HEK293 (cell line): ENCODE results near the gene CCDC40.

Experiments
- CTCF ChIA-PET: fragments of 350-600 bp; formaldehyde crosslinking; extraction: SDS; loops from one replicate; lab custom pipeline; 2021; ENCODE audit warnings: antibody characterized with exemption; lab: Yijun Ruan, JAX
- POLR2A ChIA-PET: fragments of 300-600 bp; formaldehyde crosslinking; extraction: SDS; loops from one replicate; lab custom pipeline; 2020; ENCODE audit warnings: antibody characterized with exemption, inconsistent platforms; lab: Yijun Ruan, JAX
- H3K27ac ChIP-seq: fragments of 200-500 bp; sonication (Bioruptor generic); 2 replicates; pipeline ENCODE4 v1.5.1; 2014; ENCODE audit warnings: low read depth, low read length, control low read depth, inconsistent platforms; ENCODE audit errors: extremely low read depth
- H3K36me3 ChIP-seq, 2 experiments: fragments of 200-500 bp in 1 of 2; sonication (Bioruptor generic) in 1 of 2; 1 replicate in 1 of 2; 2 replicates in 1 of 2; pipeline ENCODE4 v1.5.1; 2014 to 2017; ENCODE audit warnings: inconsistent platforms in 2 of 2, low read length in 2 of 2; ENCODE audit not compliant: control insufficient read depth in 2 of 2, insufficient read depth in 1 of 2
- H3K4me1 ChIP-seq: fragments of 200-500 bp; sonication (Bioruptor generic); 2 replicates; pipeline ENCODE4 v1.5.1; 2014; ENCODE audit warnings: mild to moderate bottlenecking, low read length, inconsistent platforms; ENCODE audit not compliant: control insufficient read depth, insufficient read depth
- H3K4me3 ChIP-seq: 2 replicates; pipeline ENCODE4 v1.5.1; 2011; ENCODE audit warnings: low read depth, mild to moderate bottlenecking, control low read depth, low read length, moderate library complexity
- H3K9me3 ChIP-seq: fragments of 200-500 bp; sonication (Bioruptor generic); 2 replicates; pipeline ENCODE4 v1.5.1; 2014; ENCODE audit warnings: low read depth, low read length, inconsistent platforms; ENCODE audit not compliant: control insufficient read depth, insufficient read depth
- BCL11B ChIP-seq: fragments of 450-650 bp; formaldehyde crosslinking; IDR thresholded peaks from 2 replicates; pipeline ENCODE4 v1.5.1; 2016; ENCODE audit warnings: low read depth, missing biosample characterization, missing genetic modification characterization
- GLIS2 ChIP-seq: fragments of 450-650 bp; formaldehyde crosslinking; IDR thresholded peaks from 2 replicates; pipeline ENCODE4 v1.5.1; 2016; ENCODE audit warnings: missing biosample characterization, missing genetic modification characterization
- KLF16 ChIP-seq: fragments of 450-650 bp; formaldehyde crosslinking; IDR thresholded peaks from 2 replicates; pipeline ENCODE4 v1.5.1; 2017; ENCODE audit warnings: missing biosample characterization, missing genetic modification characterization
- SP3 ChIP-seq: fragments of 450-650 bp; formaldehyde crosslinking; IDR thresholded peaks from 2 replicates; pipeline ENCODE4 v1.5.1; 2016; ENCODE audit warnings: missing biosample characterization, missing genetic modification characterization
- SP7 ChIP-seq: fragments of 450-650 bp; formaldehyde crosslinking; IDR thresholded peaks from 2 replicates; pipeline ENCODE4 v1.5.1; 2016; ENCODE audit warnings: missing biosample characterization, missing genetic modification characterization
- TCF7L2 ChIP-seq: IDR thresholded peaks from 2 replicates; pipeline ENCODE4 v1.6.1; 2011; ENCODE audit warnings: low read depth, mild to moderate bottlenecking, inconsistent platforms, low read length, moderate library complexity, borderline replicate concordance
- ZBTB21 ChIP-seq: fragments of 450-650 bp; formaldehyde crosslinking; IDR thresholded peaks from 2 replicates; pipeline ENCODE4 v1.5.1; 2017; ENCODE audit warnings: missing biosample characterization, missing genetic modification characterization
- ZIC2 ChIP-seq: fragments of 450-650 bp; formaldehyde crosslinking; IDR thresholded peaks from 2 replicates; pipeline ENCODE4 v1.5.1; 2016; ENCODE audit warnings: missing biosample characterization, missing genetic modification characterization
- ZNF10 ChIP-seq: fragments of 450-650 bp; formaldehyde crosslinking; IDR thresholded peaks from 2 replicates; pipeline ENCODE4 v1.5.1; 2017; ENCODE audit warnings: missing biosample characterization, missing genetic modification characterization
- ZNF121 ChIP-seq: fragments of 450-650 bp; formaldehyde crosslinking; IDR thresholded peaks from 2 replicates; pipeline ENCODE4 v1.5.1; 2016; ENCODE audit warnings: missing biosample characterization, missing genetic modification characterization
- ZNF19 ChIP-seq: fragments of 450-650 bp; formaldehyde crosslinking; IDR thresholded peaks from 2 replicates; pipeline ENCODE4; 2016; ENCODE audit warnings: missing biosample characterization, missing genetic modification characterization, low read depth
- ZNF2 ChIP-seq: fragments of 450-650 bp; formaldehyde crosslinking; IDR thresholded peaks from 2 replicates; pipeline ENCODE4 v1.5.1; 2016; ENCODE audit warnings: missing biosample characterization, missing genetic modification characterization
- ZNF202 ChIP-seq: fragments of 450-650 bp; formaldehyde crosslinking; IDR thresholded peaks from 2 replicates; pipeline ENCODE4 v1.5.1; 2016; ENCODE audit warnings: missing biosample characterization, missing genetic modification characterization, borderline replicate concordance
- ZNF23 ChIP-seq: fragments of 450-650 bp; formaldehyde crosslinking; IDR thresholded peaks from 2 replicates; pipeline ENCODE4 v1.5.1; 2016; ENCODE audit warnings: missing biosample characterization, missing genetic modification characterization, borderline replicate concordance
- ZNF266 ChIP-seq: fragments of 450-650 bp; formaldehyde crosslinking; IDR thresholded peaks from 2 replicates; pipeline ENCODE4 v1.5.1; 2016; ENCODE audit warnings: missing biosample characterization, missing genetic modification characterization, low read depth
- ZNF324 ChIP-seq: fragments of 450-650 bp; formaldehyde crosslinking; IDR thresholded peaks from 2 replicates; pipeline ENCODE4 v1.5.1; 2016; ENCODE audit warnings: missing biosample characterization, missing genetic modification characterization
- ZNF426 ChIP-seq: fragments of 450-650 bp; formaldehyde crosslinking; IDR thresholded peaks from 2 replicates; pipeline ENCODE4 v1.5.1; 2017; ENCODE audit warnings: missing biosample characterization, missing genetic modification characterization, mild to moderate bottlenecking, inconsistent platforms, moderate library complexity
- ZNF433 ChIP-seq: fragments of 450-650 bp; formaldehyde crosslinking; IDR thresholded peaks from 2 replicates; pipeline ENCODE4 v1.5.1; 2016; ENCODE audit warnings: missing biosample characterization, missing genetic modification characterization, low read depth
- ZNF48 ChIP-seq: fragments of 450-650 bp; formaldehyde crosslinking; IDR thresholded peaks from 2 replicates; pipeline ENCODE4 v1.5.1; 2016; ENCODE audit warnings: missing biosample characterization, missing genetic modification characterization
- ZNF510 ChIP-seq: fragments of 450-650 bp; formaldehyde crosslinking; IDR thresholded peaks from 2 replicates; pipeline ENCODE4 v1.5.1; 2018; ENCODE audit warnings: mild to moderate bottlenecking, missing genetic modification characterization, missing biosample characterization; ENCODE audit not compliant: insufficient replicate concordance
- ZNF530 ChIP-seq: fragments of 450-650 bp; formaldehyde crosslinking; IDR thresholded peaks from 2 replicates; pipeline ENCODE4 v1.5.1; 2016; ENCODE audit warnings: low read depth, missing biosample characterization, missing genetic modification characterization
- ZNF600 ChIP-seq: fragments of 450-650 bp; formaldehyde crosslinking; IDR thresholded peaks from 2 replicates; pipeline ENCODE4 v1.5.1; 2016; ENCODE audit warnings: missing biosample characterization, missing genetic modification characterization
- ZNF621 ChIP-seq: fragments of 450-650 bp; formaldehyde crosslinking; IDR thresholded peaks from 2 replicates; pipeline ENCODE4 v1.5.1; 2017; ENCODE audit warnings: missing biosample characterization, missing genetic modification characterization
- ZNF654 ChIP-seq: fragments of 450-650 bp; formaldehyde crosslinking; IDR thresholded peaks from 2 replicates; pipeline ENCODE4 v1.5.1; 2016; ENCODE audit warnings: low read depth, missing biosample characterization, missing genetic modification characterization
- ZNF658 ChIP-seq: fragments of 450-650 bp; formaldehyde crosslinking; IDR thresholded peaks from 2 replicates; pipeline ENCODE4; 2016; ENCODE audit warnings: missing biosample characterization, missing genetic modification characterization
- ZNF692 ChIP-seq: fragments of 450-650 bp; formaldehyde crosslinking; IDR thresholded peaks from 2 replicates; pipeline ENCODE4 v1.5.1; 2016; ENCODE audit warnings: missing biosample characterization, missing genetic modification characterization
- ZNF747 ChIP-seq: fragments of 450-650 bp; formaldehyde crosslinking; IDR thresholded peaks from 2 replicates; pipeline ENCODE4 v1.5.1; 2016; ENCODE audit warnings: missing biosample characterization, missing genetic modification characterization
- ZNF76 ChIP-seq: fragments of 450-650 bp; formaldehyde crosslinking; IDR thresholded peaks from 2 replicates; pipeline ENCODE4; 2016; ENCODE audit warnings: low read depth, missing biosample characterization, missing genetic modification characterization, borderline replicate concordance
- ZNF785 ChIP-seq: fragments of 450-650 bp; formaldehyde crosslinking; IDR thresholded peaks from 2 replicates; pipeline ENCODE4 v1.5.1; 2016; ENCODE audit warnings: missing biosample characterization, missing genetic modification characterization
- ZNF837 ChIP-seq: fragments of 450-650 bp; formaldehyde crosslinking; IDR thresholded peaks from 2 replicates; pipeline ENCODE4 v1.5.1; 2016; ENCODE audit warnings: missing biosample characterization, missing genetic modification characterization

The CCDC40 gene

DNA sequence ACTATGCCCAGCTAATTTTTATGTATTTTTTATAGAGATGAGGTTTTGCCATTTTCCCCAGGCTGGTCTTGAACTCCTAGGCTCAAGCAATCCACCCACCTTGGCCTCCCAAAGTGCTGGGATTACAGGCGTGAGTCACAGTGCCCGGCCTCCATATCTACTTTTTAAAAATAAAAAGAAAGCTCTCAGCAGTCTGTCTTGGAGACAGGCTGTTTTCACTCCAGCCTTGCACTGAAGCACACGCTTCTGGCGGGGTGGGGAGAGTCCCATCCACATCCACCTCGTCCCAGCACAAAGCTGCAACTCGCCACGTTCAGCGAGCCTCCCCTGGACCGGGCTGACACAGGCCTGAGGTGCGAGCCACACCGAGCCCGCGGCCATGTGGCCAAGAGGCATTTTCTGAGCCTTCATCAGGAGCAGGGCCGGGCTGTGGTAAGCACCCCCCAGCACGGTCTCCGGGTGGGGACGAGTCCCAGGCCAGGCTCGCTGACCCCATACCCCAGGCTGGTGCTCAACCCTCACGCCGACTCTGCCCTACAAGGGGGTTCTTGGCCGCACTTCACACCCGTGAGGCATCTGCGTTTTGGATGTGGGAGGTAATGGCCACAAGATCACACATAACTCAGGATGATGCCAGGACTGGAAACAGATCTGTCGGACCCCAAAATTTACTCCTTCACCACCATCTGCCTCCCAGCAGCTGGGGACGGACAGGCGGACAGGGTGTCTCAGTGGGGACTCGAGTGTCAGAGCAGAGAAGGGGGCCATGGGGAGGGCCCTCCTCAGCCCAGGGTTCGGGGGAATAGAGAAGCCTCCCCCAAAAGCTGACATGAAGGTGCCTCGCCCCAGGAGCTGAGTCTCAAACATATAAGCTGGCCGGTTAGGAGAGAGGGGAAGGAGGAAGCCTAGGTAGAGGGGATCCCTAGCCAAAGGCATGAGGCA, 29.4 kb upstream of the CCDC40 start (continued):
- no peak for TF ChIP-seq ZNF785 (tag by site-specific recombination)
- TF ChIP-seq KLF16 (tag by site-specific recombination), result no peak
- TF ChIP-seq ZNF510 (tag by site-specific recombination), result no peak
- no peak for TF ChIP-seq ZNF10 (tag by site-specific recombination)
- TF ChIP-seq ZNF658 (tag by site-specific recombination), result no peak
- no peak for TF ChIP-seq ZNF2 (tag by site-specific recombination)
- no peak for TF ChIP-seq ZNF654 (tag by site-specific recombination)

GRCh38 chr17:80007939-80008338, 28.5 kb upstream of the CCDC40 start:
- Histone ChIP-seq H3K36me3 (peaks cover 0 to 31% of the 10 kb centered on the region in 2 experiments; a peak in 2 of 3 replicates), H3K4me1 (no peaks in the 10 kb centered on the region), H3K27ac (no peak overlapping the region), H3K4me3 (no peak overlapping the region), H3K9me3 (no peaks in the 10 kb centered on the region)
- TF ChIP-seq ZNF23 (tag by site-specific recombination), result no peak
- ChIA-PET CTCF (interaction anchor here (0.5 to 6.9 kb wide), 54 partner anchors 8 to 760 kb away, joined by 3 to 58 read pairs (median 4); partner anchors contain the start of genes ENDOV, GAA and TBC1D16), POLR2A (interaction anchor here (0.8 to 1.8 kb wide), 6 partner anchors 14 to 168 kb away, joined by 3 to 8 read pairs (median 4); partner anchors contain the start of gene GAA)

DNA sequence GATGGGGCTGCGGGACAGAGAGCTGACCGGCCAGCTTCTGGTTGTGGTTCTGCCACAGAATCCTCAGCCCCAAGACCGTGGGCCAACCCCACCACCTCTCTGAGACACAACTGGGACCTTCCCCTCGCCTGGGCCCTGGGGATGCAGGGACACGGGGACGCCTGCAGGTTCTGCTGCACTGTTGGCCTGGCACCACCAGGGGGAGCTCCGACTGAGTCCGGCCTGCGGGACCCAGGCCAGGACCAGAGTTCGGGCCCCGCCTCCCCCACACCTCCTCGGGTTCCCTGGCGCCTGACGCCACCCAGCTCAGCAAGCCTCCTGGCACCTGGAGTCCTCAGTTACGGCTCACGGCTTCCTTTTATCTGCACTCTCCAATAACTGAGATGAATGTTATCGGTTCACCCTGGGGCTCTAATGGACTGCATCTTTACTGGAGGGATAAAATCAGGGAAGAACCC, 28.0 kb upstream of the CCDC40 start:
- no peak overlapping the region for H3K4me3 ChIP-seq
- POLR2A ChIA-PET, result interaction anchor here (0.5 to 1.8 kb wide), 9 partner anchors 15 to 200 kb away, joined by 3 to 8 read pairs (median 3); partner anchors contain the start of gene GAA
- H3K4me1 ChIP-seq, result no peaks in the 10 kb centered on the region
- no peaks in the 10 kb centered on the region for H3K9me3 ChIP-seq
- CTCF ChIA-PET, result interaction anchor here (0.5 to 6.9 kb wide), 61 partner anchors 9 to 1307 kb away, joined by 3 to 58 read pairs (median 4); partner anchors contain the start of genes ENDOV, GAA and TBC1D16
- H3K27ac ChIP-seq, result no peak overlapping the region
- peaks cover 0 to 36% of the 10 kb centered on the region in 2 experiments; a peak in 2 of 3 replicates for H3K36me3 ChIP-seq
- TF ChIP-seq ZNF600, result peak; percentile 60
- no peak for TF ChIP-seq ZNF121 (tag by site-specific recombination)
- TF ChIP-seq ZBTB21 (tag by site-specific recombination), result no peak
- TF ChIP-seq TCF7L2, result 0 out of 2 replicates have a peak, but pooled peaks have one; percentile 41
- TF ChIP-seq ZNF19 (tag by site-specific recombination), result no peak
- no peak for TF ChIP-seq ZNF266 (tag by site-specific recombination)
- TF ChIP-seq ZNF747, result no peak
- TF ChIP-seq ZNF2 (tag by site-specific recombination), result no peak; the same call in 1 of the 2 replicates
- peak; percentile 99 for TF ChIP-seq ZIC2 (tag by site-specific recombination)
- TF ChIP-seq ZNF76 (tag by site-specific recombination), result no peak
- no peak for TF ChIP-seq ZNF530 (tag by site-specific recombination)
- peak; percentile 44 for TF ChIP-seq SP7 (tag by site-specific recombination)
- peak; percentile 51 for TF ChIP-seq GLIS2 (tag by site-specific recombination)
- TF ChIP-seq ZNF324, result peak; percentile 39; the same call in 1 of the 2 replicates
- no peak for TF ChIP-seq ZNF621 (tag by site-specific recombination)
- no peak; the same call in none of the 2 replicates for TF ChIP-seq ZNF692
- TF ChIP-seq SP3 (tag by site-specific recombination), result peak; percentile 70
- no peak for TF ChIP-seq ZNF433
- TF ChIP-seq ZNF48, result no peak
- no peak for TF ChIP-seq ZNF837 (tag by site-specific recombination)
- no peak for TF ChIP-seq ZNF202 (tag by site-specific recombination)
- TF ChIP-seq BCL11B (tag by site-specific recombination), result peak; percentile 87
- no peak for TF ChIP-seq ZNF510 (tag by site-specific recombination)
- no peak for TF ChIP-seq ZNF426 (tag by site-specific recombination)
